Measurements from ENCODE around the gene NR4A1. TPM values are rescaled to one million over a fixed set of nuclear protein-coding genes. Genes with fewer than 3 reads are reported as not detected.

NR4A1 gene
- total RNA-seq, 1 donor: 2.2 TPM

Other genes starting within 250 kb of the NR4A1 start
- under 0.01 and 0.32 TPM in 2 replicates for gene FIGNL2, start 202.7 kb upstream of the NR4A1 start, total RNA-seq
- not detected in 2 replicates for gene ANKRD33, start 163.3 kb upstream of the NR4A1 start, total RNA-seq
- gene ACVRL1, start 143.9 kb upstream of the NR4A1 start, total RNA-seq: 10.8 and 18.0 TPM in 2 replicates
- gene ACVR1B, start 99.7 kb upstream of the NR4A1 start, total RNA-seq: 6.4 and 6.5 TPM in 2 replicates
- 2.2 and 7.7 TPM in 2 replicates for gene TAMALIN, start 44.5 kb upstream of the NR4A1 start, total RNA-seq
- gene ATG101, start 18.5 kb downstream of the NR4A1 start, total RNA-seq: 70.0 and 71.8 TPM in 2 replicates
- gene SMIM41, start 28.3 kb downstream of the NR4A1 start, total RNA-seq: 0.32 and 0.43 TPM in 2 replicates
- 0.32 and 1.3 TPM in 2 replicates for gene KRT80, start 140.6 kb downstream of the NR4A1 start, total RNA-seq
- 20.6 and 36.7 TPM in 2 replicates for gene KRT7, start 181.8 kb downstream of the NR4A1 start, total RNA-seq
- under 0.01 TPM in 1 of 2 replicates, not detected in the other for gene KRT86, start 223.2 kb downstream of the NR4A1 start, total RNA-seq
- not detected in 2 replicates for gene KRT81, start 240.1 kb downstream of the NR4A1 start, total RNA-seq